Neutrophil (primary cell): Measurements from ENCODE around the gene SHC2.
A peak's percentile ranks its signal among the peaks of the same experiment; 100 is the strongest.

ENCODE experiments used
- H3K27ac ChIP-seq: fragments of 200-600 bp; sonication (generic); 2 replicates; pipeline ENCODE4 v1.5.1; 2016; ENCODE audit warnings: mild to moderate bottlenecking, moderate library complexity
- H3K27me3 ChIP-seq: fragments of 200-600 bp; sonication (generic); 2 replicates; pipeline ENCODE4 v1.6.0; 2016; ENCODE audit warnings: mild to moderate bottlenecking
- H3K36me3 ChIP-seq: fragments of 200-600 bp; sonication (generic); 2 replicates; pipeline ENCODE4 v1.5.1; 2017
- H3K4me1 ChIP-seq, 2 experiments: fragments of 200-600 bp in 1 of 2; sonication (generic) in 1 of 2; 1 replicate in 1 of 2; 2 replicates in 1 of 2; pipeline versions ENCODE4 v1.5.1 to v1.6.1; 2013 to 2016; ENCODE audit warnings: low read depth in 1 of 2, low read length in 1 of 2, mild to moderate bottlenecking in 1 of 2, moderate library complexity in 1 of 2; ENCODE audit not compliant: control insufficient read depth in 1 of 2, insufficient read depth in 1 of 2
- H3K4me3 ChIP-seq, 2 experiments: fragments of 200-600 bp in 1 of 2; sonication (generic) in 1 of 2; 1 replicate in 1 of 2; 2 replicates in 1 of 2; pipeline ENCODE4 v1.5.1; 2013 to 2016; ENCODE audit warnings: low read depth in 1 of 2, low read length in 1 of 2, mild to moderate bottlenecking in 1 of 2, moderate library complexity in 1 of 2
- H3K9me3 ChIP-seq: fragments of 200-600 bp; sonication (generic); 2 replicates; pipeline ENCODE4 v1.5.1; 2016
- CTCF ChIP-seq: fragments of 200-600 bp; sonication (generic); IDR thresholded peaks from 2 replicates; pipeline ENCODE4 v1.5.1; 2016; ENCODE audit warnings: antibody characterized with exemption

Gene SHC2

GRCh38 chr19:460877-461720, at the start of gene SHC2:
TSS of gene SHC2 (minus strand) at chr19:461033. CDS start at chr19:460996, 37 bp downstream.
- Histone ChIP-seq H3K4me1 (no peaks in the 10 kb centered on the region), H3K4me3 (no peak within 1 kb of the TSS), H3K9me3 (no peaks in the 10 kb centered on the region), H3K27ac (no peak within 1 kb of the TSS), H3K36me3 (no peaks in the 10 kb centered on the region), H3K27me3 (peaks cover 79% of the 10 kb centered on the region)
- no peak for TF ChIP-seq CTCF

- H3K27me3 ChIP-seq = peaks cover 17% of the 10 kb centered on the region
- H3K9me3 ChIP-seq = no peaks in the 10 kb centered on the region
- peak overlapping the region; percentile 98 for H3K27ac ChIP-seq
- H3K36me3 ChIP-seq = no peaks in the 10 kb centered on the region
- TF ChIP-seq CTCF = no peak
- peaks cover 51 to 55% of the 10 kb centered on the region in 2 experiments for H3K4me1 ChIP-seq
- peak overlapping the region; percentile 99 to 100 for H3K4me3 ChIP-seq
Observed at GRCh38 chr19:508204-509150, 47.6 kb upstream of the SHC2 start.

GRCh38 chr19:507286-508203, 46.7 kb upstream of the SHC2 start, which contains the start of gene TPGS1:
TSS of gene TPGS1 (plus strand) at chr19:507497. CDS start at chr19:507507, 10 bp downstream.
- Histone ChIP-seq H3K9me3 (no peaks in the 10 kb centered on the region), H3K36me3 (no peaks in the 10 kb centered on the region), H3K4me3 (peak within 1 kb of the TSS; percentile 99 to 100), H3K27me3 (peaks cover 11% of the 10 kb centered on the region), H3K27ac (peak within 1 kb of the TSS; percentile 98), H3K4me1 (peaks cover 59 to 62% of the 10 kb centered on the region in 2 experiments)
- TF ChIP-seq CTCF = peak; percentile 65

GRCh38 chr19:506404-507285, 45.8 kb upstream of the SHC2 start:
- Histone ChIP-seq H3K4me3 (peak overlapping the region; percentile 99 to 100), H3K4me1 (peaks cover 67 to 71% of the 10 kb centered on the region in 2 experiments), H3K27me3 (peaks cover 7% of the 10 kb centered on the region), H3K9me3 (no peaks in the 10 kb centered on the region), H3K36me3 (no peaks in the 10 kb centered on the region), H3K27ac (peak overlapping the region; percentile 98)
- TF ChIP-seq CTCF = peak; percentile 99
